AG09309 (cell line): ENCODE data around the gene PAOX.
"Not testable (repeated sequence)": the region's sequence is repeated elsewhere in the genome, so short reads cannot be mapped to it uniquely, and the experiment has no call there.

Experiments
- DNase-seq: peaks from one replicate; pipeline ENCODE4 v3.0.0-alpha.2; 2010; ENCODE audit warnings: low read depth
- H3K4me3 ChIP-seq: 2 replicates; pipeline ENCODE4 v1.5.1; 2011; ENCODE audit warnings: mild to moderate bottlenecking, low read depth, low read length, moderate library complexity; ENCODE audit not compliant: control insufficient read depth
- CTCF ChIP-seq: IDR thresholded peaks from 2 replicates; pipeline ENCODE4 v1.5.1; 2011; ENCODE audit warnings: mild to moderate bottlenecking, low read depth, low read length, inconsistent platforms; ENCODE audit not compliant: insufficient read depth, control insufficient read depth; ENCODE audit errors: missing control alignments

PAOX gene

GRCh38 chr10:133379801-133380666, 972 bp downstream of the PAOX start:
- DNase-seq: no peak
- TF ChIP-seq CTCF: no peak
- peak overlapping the region; percentile 49 for H3K4me3 ChIP-seq

GRCh38 chr10:133381036-133381435, 2.0 kb downstream of the PAOX start:
- no peak for DNase-seq
- no peak overlapping the region for H3K4me3 ChIP-seq

GRCh38 chr10:133383551-133383950, 4.5 kb downstream of the PAOX start:
- no peak overlapping the region for H3K4me3 ChIP-seq
- TF ChIP-seq CTCF: no peak
- no peak for DNase-seq

More at GRCh38 chr10:133381036-133381435, 2.0 kb downstream of the PAOX start:
- no peak for TF ChIP-seq CTCF

- no peak for DNase-seq
- no peak for TF ChIP-seq CTCF
- no peak overlapping the region for H3K4me3 ChIP-seq
Measured at GRCh38 chr10:133384071-133384470, 5.0 kb downstream of the PAOX start.

- no peak for DNase-seq
- no peak for TF ChIP-seq CTCF
- H3K4me3 ChIP-seq: no peak overlapping the region
Measured at GRCh38 chr10:133385214-133385613, 6.2 kb downstream of the PAOX start.

GRCh38 chr10:133386951-133387350, 7.9 kb downstream of the PAOX start:
- H3K4me3 ChIP-seq: not testable (repeated sequence)

GRCh38 chr10:133388236-133388972, 9.3 kb downstream of the PAOX start:
- no peak overlapping the region for H3K4me3 ChIP-seq
- TF ChIP-seq CTCF: no peak
- DNase-seq: no peak

More at GRCh38 chr10:133386951-133387350, 7.9 kb downstream of the PAOX start:
- DNase-seq: not testable (repeated sequence)
